G401 (cell line): ENCODE measurements around the gene MTUS2. TPM values are rescaled to one million over a fixed set of nuclear protein-coding genes. Genes with fewer than 3 reads are reported as not detected.
A peak's percentile ranks its signal among the peaks of the same experiment; 100 is the strongest.

Experiments
- DNase-seq: peaks from one replicate; pipeline ENCODE4 v3.0.0-alpha.2; 2015; ENCODE audit warnings: low spot score
- in situ Hi-C: cut with HindIII; loops from 2 replicates; pipeline ENCODE4 v1.10.0; 2016; ENCODE audit warnings: low sequenced_read_pairs, mixed read lengths
- total RNA-seq: library from RNA; depleted of rRNA; stranded (reverse); fragments of >200 nt; shearing (Covaris generic); gene quantifications from 2 replicates; pipeline ENCODE4 v1.2.3, GENCODE V29; 2014

Gene MTUS2
- total RNA-seq, 1 experiment from 2014 or later = not detected

DNA sequence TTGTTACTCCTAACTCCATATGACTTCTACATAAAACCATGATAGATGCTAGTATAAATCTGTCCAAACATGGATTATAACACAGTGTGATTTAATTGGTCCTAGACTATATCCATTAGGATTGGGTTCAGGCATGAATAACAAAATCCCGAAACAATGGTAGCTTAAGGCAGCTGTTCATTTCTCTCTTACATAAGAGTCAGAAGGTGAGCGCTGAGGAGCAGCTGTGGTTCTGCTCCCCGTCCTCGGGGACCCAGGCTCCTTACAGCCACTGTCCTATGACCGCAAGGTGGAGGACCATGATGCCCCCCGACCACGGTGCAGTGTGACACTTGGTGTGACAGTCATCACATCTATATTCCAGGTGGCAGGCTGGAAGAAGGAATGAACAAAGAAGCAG, 629.6 kb downstream of the MTUS2 start:
- DNase-seq = no peak
- in situ Hi-C loops = no loop called here

GRCh38 chr13:29451976-29452375, 631.8 kb downstream of the MTUS2 start:
- no peak for DNase-seq
- in situ Hi-C loops = no loop called here

DNA sequence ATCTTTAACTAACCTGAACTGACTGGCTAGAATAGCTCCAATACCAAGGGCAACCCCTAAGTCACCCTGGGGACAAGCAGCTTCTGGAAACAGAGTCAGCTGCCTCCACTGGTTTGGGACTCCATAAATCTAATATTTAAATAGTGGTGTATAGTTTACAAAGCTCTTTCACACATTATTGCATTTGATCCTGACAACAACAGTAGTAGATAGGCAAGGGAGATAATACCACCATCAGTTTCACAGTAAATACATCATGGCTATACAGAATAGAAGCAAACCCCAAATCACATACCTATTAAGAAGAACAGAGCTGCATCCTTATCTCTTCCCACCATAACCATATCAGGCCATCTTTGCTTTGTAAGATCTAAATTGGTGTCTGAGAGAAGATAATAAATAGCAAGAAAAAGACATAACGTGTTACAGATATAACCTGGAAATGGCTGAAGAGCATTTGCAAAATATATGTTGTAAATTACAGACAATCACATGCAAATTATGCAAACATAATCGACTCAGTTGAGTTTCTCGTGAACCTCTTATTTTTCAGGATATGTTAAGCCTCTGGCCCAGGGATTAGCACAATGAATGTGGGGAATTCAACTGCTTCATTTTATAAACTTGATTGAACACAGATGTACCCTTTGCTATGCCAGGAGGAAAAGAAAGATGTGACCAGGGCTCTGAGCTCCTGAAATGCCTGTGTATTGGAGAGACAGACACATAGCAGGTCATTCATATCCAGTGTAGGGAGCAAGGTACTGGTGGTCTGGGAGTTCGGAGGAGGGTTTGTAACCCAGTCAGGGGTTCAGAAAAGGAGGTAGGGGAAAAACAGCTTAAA, 632.9 kb downstream of the MTUS2 start:
- no peak for DNase-seq
- in situ Hi-C loops = no loop called here

GRCh38 chr13:29453617-29454011, 633.5 kb downstream of the MTUS2 start:
- no peak for DNase-seq
- in situ Hi-C loops = no loop called here

- in situ Hi-C loops = no loop called here
- DNase-seq = no peak
Measured at GRCh38 chr13:29454931-29455481, 634.9 kb downstream of the MTUS2 start.

DNA sequence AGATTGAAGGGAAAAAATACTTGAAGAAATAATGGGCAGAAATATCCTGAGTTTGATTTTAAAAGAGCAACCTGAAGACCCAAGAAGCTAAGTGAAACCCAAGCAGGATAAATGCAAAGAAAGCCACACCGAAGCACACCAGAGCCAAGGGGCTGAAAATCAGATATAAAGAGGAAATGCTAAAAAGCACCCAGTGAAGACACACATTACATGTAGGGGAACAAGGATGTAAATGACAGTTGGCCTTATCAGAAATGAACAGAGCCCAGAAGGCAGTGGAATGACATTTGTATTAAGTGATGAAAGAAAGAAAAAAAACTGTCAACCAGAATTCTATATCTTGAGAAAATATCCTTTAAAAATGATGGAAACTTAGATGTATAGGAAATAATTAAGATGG, 636.3 kb downstream of the MTUS2 start:
- in situ Hi-C loops = no loop called here

GRCh38 chr13:29457299-29457698, 637.2 kb downstream of the MTUS2 start:
- DNase-seq = no peak
- in situ Hi-C loops = no loop called here

More for the DNA sequence above, 636.3 kb downstream of the MTUS2 start:
- no peak for DNase-seq

- DNase-seq = no peak
- in situ Hi-C loops = no loop called here
Measured at GRCh38 chr13:29458419-29458818, 638.3 kb downstream of the MTUS2 start.

DNA sequence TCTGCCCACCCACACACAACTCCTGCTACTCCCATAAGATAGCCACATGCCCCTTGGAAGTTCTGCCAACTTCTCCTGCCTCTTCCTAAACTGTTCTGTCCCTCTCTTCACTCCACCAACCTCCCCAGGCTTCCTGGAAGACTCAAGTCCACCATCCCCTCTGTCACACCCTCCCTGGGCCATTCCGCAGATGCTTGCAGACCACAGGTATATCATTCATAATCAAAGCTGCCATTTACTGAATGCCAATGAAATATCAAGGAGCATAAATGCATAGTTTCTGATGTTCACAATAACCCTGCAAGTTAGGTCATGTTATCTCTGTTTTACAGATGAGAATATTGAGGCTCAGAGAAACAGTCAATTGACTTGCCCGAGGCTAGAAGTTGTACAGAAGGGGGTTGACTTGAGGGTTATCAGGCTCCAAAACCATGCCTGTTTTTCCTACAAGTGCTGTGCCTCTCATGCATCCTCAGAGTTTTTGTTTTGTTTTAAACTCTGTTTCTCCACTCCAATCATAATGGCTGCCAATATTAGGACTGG, 639.7 kb downstream of the MTUS2 start:
- no peak for DNase-seq
- in situ Hi-C loops = no loop called here

DNA sequence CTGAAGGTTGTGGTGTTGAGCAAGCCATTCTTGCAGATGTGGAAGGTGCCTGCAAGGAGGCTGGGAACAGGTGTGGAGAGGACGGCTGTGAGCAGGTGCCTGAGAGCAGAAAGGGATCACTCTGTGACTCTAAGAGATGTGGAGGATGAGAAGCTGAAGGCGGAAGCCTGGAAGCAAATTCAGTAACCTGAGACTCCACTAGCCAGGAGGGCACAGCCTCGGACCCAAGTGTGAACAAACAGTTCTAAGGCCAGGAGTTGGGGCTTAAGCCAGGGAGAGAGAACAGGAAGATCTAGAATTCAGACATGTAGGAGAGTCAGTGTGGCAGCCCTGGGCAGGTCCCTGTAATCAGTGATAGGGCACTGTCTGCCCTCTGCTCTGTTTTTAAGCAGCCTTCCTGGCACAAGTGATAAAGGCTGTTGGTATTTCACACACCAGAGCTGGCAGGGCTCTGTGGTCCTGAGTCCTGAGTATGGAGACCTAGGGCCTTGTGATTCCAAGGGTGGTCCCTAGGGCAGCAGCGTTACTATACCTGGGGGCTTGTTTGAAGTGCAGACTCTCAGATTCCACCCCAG, 644.1 kb downstream of the MTUS2 start:
- in situ Hi-C loops = no loop called here
- no peak for DNase-seq

DNA sequence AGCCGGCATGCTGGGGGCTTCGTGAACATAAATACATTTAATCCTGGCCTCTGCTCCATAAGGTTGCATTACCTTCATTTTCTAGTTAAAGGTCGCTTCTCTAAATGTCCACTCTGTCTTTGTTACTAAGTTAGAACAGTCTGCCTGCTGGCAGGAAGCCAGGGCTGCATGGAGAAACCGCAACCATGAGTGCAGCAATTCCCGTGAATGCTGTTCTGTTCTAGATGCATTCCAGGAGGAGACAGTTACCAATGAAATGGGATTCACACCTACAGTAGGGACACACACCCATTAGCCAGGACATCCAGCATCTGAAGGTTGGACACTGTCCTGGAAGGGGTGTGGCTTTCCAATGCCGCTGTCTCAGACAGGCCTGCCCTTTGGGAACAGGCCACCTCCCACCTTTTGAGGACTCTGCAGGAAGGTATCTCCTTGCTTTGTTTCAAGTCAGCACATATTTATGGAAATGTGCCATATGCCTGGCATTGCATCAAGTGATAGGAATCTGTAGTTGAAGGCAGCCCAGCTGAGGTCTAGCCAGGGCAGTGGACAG, 645.7 kb downstream of the MTUS2 start:
- DNase-seq = peak; percentile 23
- in situ Hi-C loops = no loop called here

DNA sequence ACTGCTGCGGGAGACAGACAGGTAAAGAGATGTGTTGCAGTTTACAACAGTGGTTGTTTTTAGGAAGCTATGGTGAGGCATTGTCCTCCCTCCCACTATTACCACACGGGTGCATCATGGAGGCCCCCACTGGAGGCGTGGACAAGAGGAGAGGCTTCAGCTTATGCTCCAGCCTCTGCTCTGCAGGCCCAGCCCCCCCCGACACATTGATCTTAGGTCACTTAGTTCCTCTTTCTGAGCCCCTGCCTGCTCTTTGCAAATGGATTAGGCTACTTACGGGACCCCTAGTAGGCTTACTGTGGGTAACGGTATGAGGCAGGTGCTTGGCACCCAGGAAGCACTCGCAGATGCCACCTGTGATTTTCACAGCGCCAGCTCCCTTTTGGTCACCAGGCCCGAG, 651.4 kb downstream of the MTUS2 start:
- in situ Hi-C loops = no loop called here
- no peak for DNase-seq

DNA sequence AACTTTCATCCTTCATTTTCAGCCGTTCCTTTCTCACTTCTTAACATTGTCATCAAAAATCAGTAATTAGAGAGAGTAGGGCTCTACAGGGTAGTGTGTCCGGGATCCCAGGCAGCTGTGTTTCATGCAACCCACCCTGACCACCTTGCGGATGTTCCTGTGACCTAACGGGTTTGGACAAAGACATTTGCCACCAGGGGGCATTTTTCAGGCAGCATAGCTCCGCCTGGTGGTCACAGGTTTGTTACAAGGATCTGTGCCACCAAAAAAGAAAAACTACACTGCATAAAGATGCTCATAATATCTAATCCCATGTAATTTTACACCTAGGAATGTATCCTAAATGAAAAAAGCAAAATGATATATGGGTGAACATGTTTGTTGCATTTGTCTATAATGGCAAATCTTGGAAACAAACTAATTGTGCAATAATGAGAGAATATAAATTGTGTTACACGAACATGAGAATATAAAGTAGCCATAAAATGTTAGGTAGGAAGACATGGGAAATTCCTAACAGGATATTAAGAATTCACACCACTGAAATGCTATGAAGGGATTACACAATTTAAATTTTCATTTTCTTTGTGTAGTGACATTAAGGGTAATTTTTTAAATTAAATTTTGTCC, 652.3 kb downstream of the MTUS2 start:
- in situ Hi-C loops = no loop called here

DNA sequence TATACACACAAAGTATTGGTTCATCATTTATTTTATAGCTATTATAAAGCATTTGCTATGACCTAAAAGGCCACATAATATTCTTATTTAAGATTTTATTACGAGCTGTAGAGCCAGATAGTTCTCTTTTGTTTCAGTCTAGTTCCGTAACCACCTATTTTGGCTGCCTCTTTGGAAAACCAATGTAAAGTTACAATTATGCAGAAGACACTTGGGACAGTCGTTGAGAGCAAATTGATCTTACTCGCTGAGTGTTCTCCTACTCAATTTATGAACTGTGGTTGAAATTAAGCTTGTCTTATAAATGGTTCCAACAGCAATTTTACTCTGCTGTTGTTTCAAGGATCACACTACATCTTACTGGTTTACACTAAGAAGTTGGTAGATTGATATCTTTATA, 653.0 kb downstream of the MTUS2 start:
- in situ Hi-C loops = no loop called here
- no peak for DNase-seq

More for the DNA sequence above, 652.3 kb downstream of the MTUS2 start:
- peak; percentile 16 for DNase-seq

DNA sequence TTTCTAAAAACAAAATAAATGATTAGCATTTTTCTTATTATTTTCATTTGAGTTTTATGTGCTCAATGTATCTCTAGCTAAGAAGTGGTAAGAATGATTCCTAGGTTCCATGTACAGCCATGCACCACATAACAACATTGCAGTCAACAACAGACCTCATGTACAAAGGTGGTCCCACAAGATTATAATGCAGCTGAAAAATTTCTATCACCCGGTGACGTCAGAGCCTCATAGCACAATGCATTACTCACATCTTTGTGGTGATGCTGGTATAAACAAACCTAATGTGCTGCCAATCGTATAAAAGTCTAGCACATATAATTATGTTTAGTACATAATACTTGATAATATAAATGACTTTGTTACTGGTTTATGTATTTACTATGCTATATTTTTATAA, 654.9 kb downstream of the MTUS2 start:
- in situ Hi-C loops = no loop called here
- DNase-seq = no peak

- in situ Hi-C loops = no loop called here
- no peak for DNase-seq
Measured at GRCh38 chr13:29476046-29476445, 655.9 kb downstream of the MTUS2 start.

GRCh38 chr13:29479716-29480492, 659.8 kb downstream of the MTUS2 start:
- DNase-seq = no peak
- in situ Hi-C loops = no loop called here

DNA sequence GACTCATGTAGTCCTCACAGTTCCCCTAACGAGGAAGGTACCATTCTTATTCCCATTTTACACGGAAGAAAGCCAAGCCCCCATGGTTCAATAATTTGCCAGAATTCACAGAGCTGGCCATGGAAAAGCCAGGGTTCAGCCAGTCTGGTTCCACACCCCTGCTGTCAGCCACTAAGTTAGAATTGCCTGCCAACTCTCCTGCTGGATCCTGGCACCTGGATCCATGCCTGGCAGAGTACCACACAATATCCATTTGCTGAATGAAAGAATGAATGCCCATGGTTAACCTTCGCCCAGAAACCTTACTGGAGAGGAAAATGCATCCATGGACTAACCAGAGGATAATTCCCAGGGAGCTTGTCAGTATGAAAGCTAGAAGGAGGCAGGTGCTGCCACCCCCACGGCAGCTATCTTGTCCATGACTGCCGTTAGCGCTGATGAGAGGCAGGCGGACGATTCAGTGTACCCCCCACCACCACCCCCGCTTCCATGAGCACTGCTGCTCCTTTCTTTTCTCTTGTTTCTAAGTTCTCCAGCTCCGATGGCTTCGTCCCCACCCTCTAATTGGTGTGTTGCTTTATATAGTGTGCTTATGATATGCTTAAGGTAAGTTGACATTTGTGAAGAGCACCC, 660.9 kb downstream of the MTUS2 start:
- in situ Hi-C loops = no loop called here
- peak; percentile 92 for DNase-seq
